ENCODE data around the gene SPSB3.

The SPSB3 gene

GRCh38 chr16:1788095-1788707, 5.8 kb upstream of the SPSB3 start:
- no peak for DNase-seq

DNA sequence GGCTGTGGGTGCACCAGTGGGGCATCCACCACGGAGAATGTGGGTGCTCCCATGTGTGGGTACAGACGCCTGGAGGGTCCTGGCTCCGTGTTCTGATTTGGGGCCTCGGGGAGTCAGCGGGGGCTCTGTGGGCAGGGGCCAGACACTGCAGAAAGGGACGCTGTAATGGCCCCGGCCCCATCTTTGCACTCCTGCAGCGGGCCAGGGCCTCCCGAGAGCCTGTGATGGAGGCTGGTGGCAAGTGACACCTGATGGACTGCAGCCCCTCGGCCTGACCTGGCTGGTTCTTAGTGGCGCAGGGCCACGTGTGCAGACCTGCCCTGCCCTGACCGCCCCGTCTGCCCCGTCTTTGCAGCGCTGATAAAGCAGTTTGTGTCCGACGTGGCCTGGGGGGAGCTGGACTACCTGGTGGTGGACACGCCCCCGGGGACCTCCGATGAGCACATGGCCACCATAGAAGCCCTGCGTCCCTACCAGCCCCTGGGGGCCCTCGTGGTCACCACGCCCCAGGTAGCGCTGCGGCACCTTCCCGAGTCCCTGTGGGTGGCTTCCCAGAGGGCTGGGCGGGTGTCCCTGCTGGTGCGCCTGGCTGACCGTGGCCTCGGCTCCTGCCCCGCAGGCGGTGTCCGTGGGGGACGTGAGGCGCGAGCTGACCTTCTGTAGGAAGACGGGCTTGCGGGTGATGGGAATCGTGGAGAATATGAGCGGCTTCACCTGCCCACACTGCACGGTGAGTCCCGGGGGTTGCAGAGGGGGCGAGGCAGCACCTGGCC, 5.1 kb upstream of the SPSB3 start:
- no peak for DNase-seq

- DNase-seq, result no peak
Measured at GRCh38 chr16:1787056-1787321, 4.6 kb upstream of the SPSB3 start.

GRCh38 chr16:1786242-1787055, 4.1 kb upstream of the SPSB3 start:
- no peak for DNase-seq

DNA sequence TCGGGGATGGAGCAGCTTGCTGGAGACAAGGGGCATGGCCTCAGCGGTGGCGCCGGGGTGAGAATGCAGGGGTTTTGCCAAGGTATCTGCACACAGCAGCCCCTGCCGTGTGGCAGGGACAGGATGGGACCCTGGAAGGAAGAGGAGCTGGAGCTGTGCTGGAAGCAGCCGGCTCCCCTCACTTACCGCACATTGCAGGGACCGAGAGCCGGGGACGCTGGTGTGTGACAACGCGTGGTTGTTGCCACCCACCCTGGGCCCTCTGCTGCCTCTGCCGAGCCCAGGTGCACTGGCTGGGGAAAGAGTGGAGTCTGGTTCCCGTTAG, 3.4 kb upstream of the SPSB3 start:
- DNase-seq, result no peak

DNA sequence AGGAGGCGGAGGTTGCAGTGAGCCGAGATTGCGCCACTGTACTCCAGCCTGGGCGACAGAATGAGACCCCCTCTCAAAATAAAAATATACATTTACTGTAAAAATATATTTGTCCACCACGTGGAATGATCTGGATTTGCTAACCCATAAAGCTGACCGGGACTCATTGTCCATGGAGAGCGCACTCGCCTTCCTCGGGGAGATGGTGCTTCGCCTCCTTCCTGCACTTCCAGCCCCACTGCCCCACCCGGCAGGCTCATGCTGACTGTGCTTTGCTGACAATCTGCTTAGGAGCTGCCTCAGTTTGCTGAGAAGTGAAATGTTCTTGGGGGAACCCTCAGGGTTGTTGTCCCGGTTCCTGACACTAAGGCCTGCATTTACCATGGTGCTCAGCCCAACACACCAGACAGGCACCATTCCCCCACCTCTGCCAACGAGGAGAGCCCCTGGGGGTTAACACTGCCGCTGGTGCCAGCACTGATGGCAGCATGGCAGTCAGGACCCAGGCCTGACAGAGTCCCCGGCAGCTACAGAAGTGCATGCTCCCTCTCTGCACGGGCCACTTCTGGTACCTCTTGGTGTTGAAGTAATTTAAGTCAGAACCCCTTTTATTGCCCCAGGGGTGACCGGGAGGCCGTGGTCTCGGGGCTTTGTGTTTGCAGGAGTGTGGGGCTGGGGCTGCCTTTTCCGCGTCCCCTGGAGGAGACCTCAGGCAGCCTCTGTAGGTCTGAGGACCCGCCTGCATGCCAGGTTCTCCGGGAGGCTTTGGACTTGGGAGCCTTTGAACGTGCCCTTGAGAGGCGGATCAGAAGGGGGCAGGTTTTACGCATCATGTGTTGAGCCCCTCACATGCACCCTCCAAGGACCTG, 2.8 kb upstream of the SPSB3 start:
- no peak for DNase-seq

- no peak for DNase-seq
Measured at GRCh38 chr16:1781758-1782407, 488 bp downstream of the SPSB3 start.

DNA sequence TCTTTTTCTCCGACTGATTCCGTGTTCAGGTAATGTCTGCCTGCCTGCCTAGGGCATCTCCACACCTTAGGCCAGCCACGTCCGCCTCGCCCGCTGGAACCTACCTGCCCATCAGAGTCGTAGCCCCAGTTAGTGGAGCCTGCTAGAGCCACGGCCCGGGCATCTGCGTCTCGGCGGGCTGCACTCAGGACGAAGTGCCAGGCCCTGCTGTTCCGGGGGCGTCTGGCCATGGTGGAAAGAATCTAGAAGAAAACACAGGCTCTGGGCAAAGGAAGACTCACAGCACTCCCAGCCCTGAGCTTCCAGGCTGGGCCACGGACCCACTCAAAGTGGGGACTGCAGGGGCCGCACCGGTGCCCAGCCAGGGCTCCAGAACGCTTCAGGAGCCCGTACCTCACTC, 1.1 kb downstream of the SPSB3 start:
- DNase-seq, result no peak

DNA sequence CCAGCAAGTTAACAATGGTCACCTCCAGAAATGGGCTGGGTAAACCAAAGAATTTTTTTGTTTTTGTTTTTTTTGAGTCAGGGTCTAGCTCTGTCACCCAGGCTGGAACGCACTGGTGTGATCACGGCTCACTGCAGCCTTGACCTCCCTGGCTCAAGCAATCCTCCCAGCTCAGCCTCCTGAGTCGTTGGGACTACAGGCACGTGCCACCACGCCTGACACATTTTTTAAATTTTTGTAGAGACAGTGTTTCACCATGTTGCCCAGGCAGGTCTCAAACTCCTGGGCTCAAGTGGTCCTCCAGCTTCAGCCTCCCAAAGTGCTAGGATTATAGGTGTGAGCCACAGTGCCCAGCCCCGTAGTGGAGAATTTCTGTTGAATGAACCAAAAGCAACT, 1.7 kb downstream of the SPSB3 start:
- no peak for DNase-seq

DNA sequence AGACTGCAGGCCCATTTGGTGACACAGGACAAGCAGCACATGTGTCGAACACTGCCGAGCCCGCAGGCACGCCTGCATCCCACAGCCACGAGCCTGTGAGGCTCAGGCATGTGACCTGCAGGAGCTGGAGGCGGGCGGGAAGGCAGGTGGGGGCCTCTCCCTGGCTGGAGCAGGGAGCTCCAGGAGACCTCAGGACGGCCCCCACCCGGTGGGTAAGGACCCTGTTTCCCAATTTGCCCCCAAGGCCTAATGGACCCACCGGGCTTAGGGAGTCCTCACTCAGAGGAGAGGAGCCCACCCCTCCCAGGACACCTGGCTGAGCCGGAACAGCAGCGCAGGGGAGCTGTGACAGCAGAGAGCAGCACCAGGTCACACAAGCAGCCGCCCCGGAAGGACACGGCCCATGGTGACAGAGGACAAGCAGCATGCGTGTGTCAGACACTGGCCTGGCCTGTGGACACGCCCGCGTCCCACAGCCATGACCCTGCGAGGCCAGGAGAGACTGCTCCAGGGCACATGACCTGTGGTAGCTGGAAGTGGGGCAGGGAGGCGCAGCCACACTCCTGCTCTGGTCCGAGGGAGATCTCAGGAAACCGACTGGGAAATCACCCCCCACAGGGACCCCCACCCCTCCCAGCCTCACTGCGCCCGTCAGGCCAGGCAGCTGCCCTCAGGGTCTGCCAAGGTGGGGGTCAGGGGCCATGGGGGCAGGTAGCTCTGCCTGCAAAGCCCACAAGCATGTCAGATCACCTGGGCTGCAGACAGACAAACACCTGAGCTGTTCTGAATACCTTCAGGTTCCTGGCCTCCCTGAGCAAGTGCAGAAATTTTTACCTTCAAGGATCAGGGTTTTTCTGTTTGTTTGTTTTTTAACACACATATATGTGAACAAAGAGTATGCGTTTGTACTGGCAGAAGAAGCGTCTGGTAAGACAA, 2.4 kb downstream of the SPSB3 start:
- no peak for DNase-seq

GRCh38 chr16:1779234-1779701, 3.1 kb downstream of the SPSB3 start:
- DNase-seq, result no peak

- no peak for DNase-seq
Measured at GRCh38 chr16:1778200-1779179, 3.9 kb downstream of the SPSB3 start.

GRCh38 chr16:1777375-1778199, 4.8 kb downstream of the SPSB3 start:
- DNase-seq, result no peak

- no peak for DNase-seq
Measured at GRCh38 chr16:1776991-1777374, 5.4 kb downstream of the SPSB3 start.

DNA sequence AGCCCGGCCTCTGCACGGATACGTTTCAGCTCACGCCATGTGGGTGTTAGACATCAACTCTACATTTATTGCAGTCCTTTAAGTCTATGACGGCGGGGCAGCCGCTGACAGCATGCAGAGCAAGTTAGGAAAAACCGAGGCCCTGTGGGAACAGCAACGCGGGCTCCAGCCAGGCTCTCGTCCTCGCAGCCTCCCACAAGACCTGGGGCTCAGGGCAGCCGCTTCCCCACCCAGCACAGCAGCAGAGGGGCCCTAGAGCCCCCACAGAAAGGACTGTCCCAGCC, 5.8 kb downstream of the SPSB3 start:
- DNase-seq, result no peak

DNA sequence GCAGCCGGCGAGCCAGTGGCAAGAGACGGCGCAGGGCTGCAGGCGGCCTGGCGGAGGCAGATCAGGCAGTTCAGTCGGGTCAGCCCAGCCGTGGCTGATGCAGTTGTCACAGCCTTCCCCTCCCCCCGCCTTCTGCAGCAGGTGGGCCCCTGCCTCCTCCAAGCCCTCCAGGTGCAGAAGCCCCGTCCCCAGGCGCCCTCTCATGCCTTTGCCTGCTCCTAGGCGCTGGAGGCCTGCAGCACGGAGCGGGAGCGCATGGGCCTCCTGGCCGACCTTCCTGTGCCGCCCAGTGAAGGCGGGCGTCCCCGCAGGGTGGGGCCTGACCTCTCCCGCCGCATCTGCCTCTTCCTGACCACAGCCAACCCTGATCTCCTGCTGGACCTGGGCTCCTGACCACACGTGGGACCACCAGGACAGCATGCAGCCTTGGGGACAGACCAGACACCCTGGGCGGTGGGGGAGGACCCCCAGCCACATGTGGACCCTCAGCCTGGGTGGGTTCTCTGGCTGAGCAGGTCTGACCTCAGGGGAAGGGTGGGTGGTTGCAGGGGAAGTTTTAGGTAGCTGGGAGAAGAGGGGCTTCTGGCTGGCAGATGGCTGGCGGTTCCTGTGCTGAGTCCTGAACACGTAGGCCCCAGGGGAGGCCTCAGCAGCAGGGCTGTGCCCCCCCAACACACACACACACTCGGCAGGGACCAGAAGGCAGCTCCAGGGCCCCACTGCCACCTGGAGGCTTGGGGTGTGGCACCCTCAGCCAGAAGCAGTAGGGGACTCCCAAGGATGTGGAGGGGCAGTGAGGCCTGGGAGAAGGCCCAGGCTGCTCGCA, 6.3 kb downstream of the SPSB3 start:
- no peak for DNase-seq

DNA sequence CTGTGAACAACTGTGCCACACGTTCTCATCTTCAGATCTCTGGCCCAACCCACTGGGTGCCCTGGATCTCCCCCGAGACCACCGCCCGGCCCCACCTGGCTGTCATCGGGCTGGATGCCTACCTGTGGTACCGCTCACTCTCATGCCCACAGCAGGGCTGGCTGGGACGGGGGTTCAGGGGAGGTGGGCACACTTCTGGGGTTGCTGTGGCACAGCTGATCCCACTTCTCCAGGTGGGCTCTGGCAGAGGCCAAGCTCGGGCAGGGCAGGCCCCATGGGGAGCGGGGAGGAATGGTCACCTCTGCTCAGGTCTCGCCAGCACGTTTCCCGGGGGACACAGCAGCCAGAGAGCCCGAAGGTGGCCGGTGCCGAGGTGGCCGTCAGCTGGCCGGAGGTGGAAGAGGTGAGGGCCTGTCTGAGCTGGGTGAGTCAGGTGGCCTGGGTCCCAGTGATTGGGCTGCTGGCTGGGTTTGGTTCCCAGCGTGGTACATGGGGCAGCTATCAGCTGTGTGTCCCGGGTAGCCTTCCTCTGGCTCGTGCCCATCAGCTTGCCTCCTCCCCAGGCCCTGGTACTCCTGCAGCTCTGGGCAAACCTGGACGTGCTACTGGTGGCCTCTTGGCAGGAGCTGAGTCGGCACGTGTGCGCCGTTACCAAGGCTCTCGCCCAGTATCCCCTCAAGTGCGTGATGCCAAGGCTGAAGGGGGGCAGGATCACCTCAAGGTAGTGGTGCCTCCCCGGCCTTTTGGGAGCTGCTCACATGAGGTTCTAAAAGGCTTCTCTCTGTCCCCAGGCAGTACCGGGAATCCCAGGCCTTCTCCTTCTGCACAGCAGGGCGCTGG, 7.1 kb downstream of the SPSB3 start:
- no peak for DNase-seq

GRCh38 chr16:1774448-1774780, 8.0 kb downstream of the SPSB3 start:
- no peak for DNase-seq

All from CD4-positive, alpha-beta T cell treated with Interferon gamma for 1 hour (primary cell).